ENCODE data around the gene CSF1.

DNA sequence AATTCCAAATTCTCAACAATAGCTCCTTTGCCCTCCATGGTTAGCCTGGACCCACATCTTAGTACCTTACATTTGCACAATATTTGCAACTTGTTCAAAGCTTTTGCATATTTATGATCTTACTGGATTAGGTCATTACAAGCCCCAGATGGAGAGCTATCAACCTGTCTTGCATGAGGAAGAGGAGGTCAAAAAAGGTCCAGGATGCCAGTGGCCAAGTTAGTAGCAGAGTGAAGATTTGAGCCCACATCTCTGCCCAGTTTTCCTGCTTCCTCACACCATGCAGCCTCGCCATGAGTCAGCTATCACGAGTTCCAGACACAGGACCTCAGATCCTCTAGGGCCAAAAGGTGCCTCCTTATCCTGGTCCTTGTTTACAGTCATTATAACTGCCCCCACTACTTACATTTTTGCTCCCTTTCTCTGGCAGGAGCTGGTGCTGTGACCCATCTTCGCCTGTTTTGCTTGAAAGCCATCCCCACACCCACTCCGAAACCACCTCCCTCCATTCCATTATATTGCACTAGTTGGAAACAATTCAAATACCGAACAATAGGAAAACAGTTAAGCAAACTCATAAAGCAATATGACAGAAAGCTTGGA is 68.9 kb downstream of the CSF1 start:
- TF ChIP-seq, protein P1, sequence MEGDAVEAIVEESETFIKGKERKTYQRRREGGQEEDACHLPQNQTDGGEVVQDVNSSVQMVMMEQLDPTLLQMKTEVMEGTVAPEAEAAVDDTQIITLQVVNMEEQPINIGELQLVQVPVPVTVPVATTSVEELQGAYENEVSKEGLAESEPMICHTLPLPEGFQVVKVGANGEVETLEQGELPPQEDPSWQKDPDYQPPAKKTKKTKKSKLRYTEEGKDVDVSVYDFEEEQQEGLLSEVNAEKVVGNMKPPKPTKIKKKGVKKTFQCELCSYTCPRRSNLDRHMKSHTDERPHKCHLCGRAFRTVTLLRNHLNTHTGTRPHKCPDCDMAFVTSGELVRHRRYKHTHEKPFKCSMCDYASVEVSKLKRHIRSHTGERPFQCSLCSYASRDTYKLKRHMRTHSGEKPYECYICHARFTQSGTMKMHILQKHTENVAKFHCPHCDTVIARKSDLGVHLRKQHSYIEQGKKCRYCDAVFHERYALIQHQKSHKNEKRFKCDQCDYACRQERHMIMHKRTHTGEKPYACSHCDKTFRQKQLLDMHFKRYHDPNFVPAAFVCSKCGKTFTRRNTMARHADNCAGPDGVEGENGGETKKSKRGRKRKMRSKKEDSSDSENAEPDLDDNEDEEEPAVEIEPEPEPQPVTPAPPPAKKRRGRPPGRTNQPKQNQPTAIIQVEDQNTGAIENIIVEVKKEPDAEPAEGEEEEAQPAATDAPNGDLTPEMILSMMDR (conservative IDR thresholded peaks at IDR 0.05; ENCODE audit: low read depth, low read length) = no peak
- TF ChIP-seq EZH2 (IDR thresholded peaks at IDR 0.05; ENCODE audit: borderline replicate concordance, low read depth, low read length, poor library complexity, severe bottlenecking) = no peak

All from A673 (cell line).